ENCODE results near the gene NOP53. TPM values are rescaled to one million over a fixed set of nuclear protein-coding genes. Genes with fewer than 3 reads are reported as not detected.

Gene NOP53
- total and polyA plus RNA-seq, 9 of the 15 experiments (the other 6 are each of a cell fraction or from before 2014, with no cell fraction given): 6.5 to 274 (median 145) TPM

GRCh38 chr19:47713046-47714021 lies 32.0 kb upstream of the NOP53 start, which contains the start of gene EHD2 (continued):
- TF ChIP-seq POLR3G (IDR thresholded peaks at IDR 0.05; ENCODE audit: extremely low read depth, insufficient read length, insufficient replicate concordance): no peak
- TF ChIP-seq, protein P1, sequence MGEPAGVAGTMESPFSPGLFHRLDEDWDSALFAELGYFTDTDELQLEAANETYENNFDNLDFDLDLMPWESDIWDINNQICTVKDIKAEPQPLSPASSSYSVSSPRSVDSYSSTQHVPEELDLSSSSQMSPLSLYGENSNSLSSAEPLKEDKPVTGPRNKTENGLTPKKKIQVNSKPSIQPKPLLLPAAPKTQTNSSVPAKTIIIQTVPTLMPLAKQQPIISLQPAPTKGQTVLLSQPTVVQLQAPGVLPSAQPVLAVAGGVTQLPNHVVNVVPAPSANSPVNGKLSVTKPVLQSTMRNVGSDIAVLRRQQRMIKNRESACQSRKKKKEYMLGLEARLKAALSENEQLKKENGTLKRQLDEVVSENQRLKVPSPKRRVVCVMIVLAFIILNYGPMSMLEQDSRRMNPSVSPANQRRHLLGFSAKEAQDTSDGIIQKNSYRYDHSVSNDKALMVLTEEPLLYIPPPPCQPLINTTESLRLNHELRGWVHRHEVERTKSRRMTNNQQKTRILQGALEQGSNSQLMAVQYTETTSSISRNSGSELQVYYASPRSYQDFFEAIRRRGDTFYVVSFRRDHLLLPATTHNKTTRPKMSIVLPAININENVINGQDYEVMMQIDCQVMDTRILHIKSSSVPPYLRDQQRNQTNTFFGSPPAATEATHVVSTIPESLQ (CRISPR knock-in tag; IDR thresholded peaks at IDR 0.05): no peak
- no peak for TF ChIP-seq ESRRB (CRISPR knock-in tag; IDR thresholded peaks at IDR 0.05; ENCODE audit: borderline replicate concordance)
- TF ChIP-seq KDM2B (CRISPR knock-in tag; IDR thresholded peaks at IDR 0.05): no peak
- no peak for TF ChIP-seq SIN3B (IDR thresholded peaks at IDR 0.05; ENCODE audit: low read depth)
- no peak for TF ChIP-seq HMG20A (CRISPR knock-in tag; conservative IDR thresholded peaks at IDR 0.05)
- TF ChIP-seq ZNF518B (CRISPR knock-in tag; IDR thresholded peaks at IDR 0.05): no peak
- TF ChIP-seq GATAD2A (IDR thresholded peaks at IDR 0.05): peak; percentile 60; the same call in 1 of the 2 replicates
- TF ChIP-seq MTA1 (IDR thresholded peaks at IDR 0.05; ENCODE audit: borderline replicate concordance): no peak; the same call in 1 of the 2 replicates
- no peak for TF ChIP-seq DNMT1 (IDR thresholded peaks at IDR 0.05)
- no peak for TF ChIP-seq CBFA2T2 (conservative IDR thresholded peaks at IDR 0.05)
- no peak for TF ChIP-seq ZNF140 (CRISPR knock-in tag; IDR thresholded peaks at IDR 0.05)
- TF ChIP-seq SNIP1 (IDR thresholded peaks at IDR 0.05; ENCODE audit: low read depth): no peak; the same call in 1 of the 2 replicates
- TF ChIP-seq, protein P2, sequence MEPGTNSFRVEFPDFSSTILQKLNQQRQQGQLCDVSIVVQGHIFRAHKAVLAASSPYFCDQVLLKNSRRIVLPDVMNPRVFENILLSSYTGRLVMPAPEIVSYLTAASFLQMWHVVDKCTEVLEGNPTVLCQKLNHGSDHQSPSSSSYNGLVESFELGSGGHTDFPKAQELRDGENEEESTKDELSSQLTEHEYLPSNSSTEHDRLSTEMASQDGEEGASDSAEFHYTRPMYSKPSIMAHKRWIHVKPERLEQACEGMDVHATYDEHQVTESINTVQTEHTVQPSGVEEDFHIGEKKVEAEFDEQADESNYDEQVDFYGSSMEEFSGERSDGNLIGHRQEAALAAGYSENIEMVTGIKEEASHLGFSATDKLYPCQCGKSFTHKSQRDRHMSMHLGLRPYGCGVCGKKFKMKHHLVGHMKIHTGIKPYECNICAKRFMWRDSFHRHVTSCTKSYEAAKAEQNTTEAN (CRISPR knock-in tag; IDR thresholded peaks at IDR 0.05): no peak
- TF ChIP-seq ZBTB7A (IDR thresholded peaks at IDR 0.05; ENCODE audit: borderline replicate concordance, control insufficient read depth, low read depth, low read length): peak; percentile 92; the same call in 1 of the 2 replicates
- no peak for TF ChIP-seq SPI1 (IDR thresholded peaks at IDR 0.05; ENCODE audit: borderline replicate concordance, low read depth, low read length)
- no peak for TF ChIP-seq ILF3 (IDR thresholded peaks at IDR 0.05; ENCODE audit: borderline replicate concordance)
- no peak for TF ChIP-seq NR3C1 (CRISPR knock-in tag; IDR thresholded peaks at IDR 0.05)
- TF ChIP-seq PTTG1 (tag; IDR thresholded peaks at IDR 0.05; ENCODE audit: low read depth): no peak
- no peak for TF ChIP-seq ZNF707 (CRISPR knock-in tag; conservative IDR thresholded peaks at IDR 0.05)
- TF ChIP-seq ZNF695 (CRISPR knock-in tag; IDR thresholded peaks at IDR 0.05): no peak
- no peak; the same call in 1 of the 2 replicates for TF ChIP-seq SAFB (IDR thresholded peaks at IDR 0.05; ENCODE audit: borderline replicate concordance, low read depth, low read length)
- peak in 1 of 2 experiments; percentile 7; a peak in 1 of 4 replicates for TF ChIP-seq TRIM24 (IDR thresholded peaks at IDR 0.05)
